Measurements from ENCODE around the gene IL1F10.

IL1F10 gene

GRCh38 chr2:113039158-113039557, 28.6 kb upstream of the IL1F10 start:
- TF ChIP-seq SPI1 (IDR thresholded peaks at IDR 0.05; ENCODE audit: borderline replicate concordance, low read depth) (no peak), REST (IDR thresholded peaks at IDR 0.05; ENCODE audit: insufficient replicate concordance, low read depth) (no peak), GABPA (IDR thresholded peaks at IDR 0.05; ENCODE audit: low read depth) (no peak), POLR2AphosphoS5 (IDR thresholded peaks at IDR 0.05; ENCODE audit: low read depth) (no peak)
- TF ChIP-seq, protein P1, sequence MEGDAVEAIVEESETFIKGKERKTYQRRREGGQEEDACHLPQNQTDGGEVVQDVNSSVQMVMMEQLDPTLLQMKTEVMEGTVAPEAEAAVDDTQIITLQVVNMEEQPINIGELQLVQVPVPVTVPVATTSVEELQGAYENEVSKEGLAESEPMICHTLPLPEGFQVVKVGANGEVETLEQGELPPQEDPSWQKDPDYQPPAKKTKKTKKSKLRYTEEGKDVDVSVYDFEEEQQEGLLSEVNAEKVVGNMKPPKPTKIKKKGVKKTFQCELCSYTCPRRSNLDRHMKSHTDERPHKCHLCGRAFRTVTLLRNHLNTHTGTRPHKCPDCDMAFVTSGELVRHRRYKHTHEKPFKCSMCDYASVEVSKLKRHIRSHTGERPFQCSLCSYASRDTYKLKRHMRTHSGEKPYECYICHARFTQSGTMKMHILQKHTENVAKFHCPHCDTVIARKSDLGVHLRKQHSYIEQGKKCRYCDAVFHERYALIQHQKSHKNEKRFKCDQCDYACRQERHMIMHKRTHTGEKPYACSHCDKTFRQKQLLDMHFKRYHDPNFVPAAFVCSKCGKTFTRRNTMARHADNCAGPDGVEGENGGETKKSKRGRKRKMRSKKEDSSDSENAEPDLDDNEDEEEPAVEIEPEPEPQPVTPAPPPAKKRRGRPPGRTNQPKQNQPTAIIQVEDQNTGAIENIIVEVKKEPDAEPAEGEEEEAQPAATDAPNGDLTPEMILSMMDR (IDR thresholded peaks at IDR 0.05; ENCODE audit: insufficient read depth, low read length): no peak
- H3K4me3 ChIP-seq (replicated peaks; ENCODE audit: insufficient read depth, low read length): no peak overlapping the region
- no peak for DNase-seq (ENCODE audit: low read depth in 1 of 2, low spot score in 1 of 2)
- no peak overlapping the region for H3K27ac ChIP-seq (replicated peaks)
- no peaks in the 10 kb centered on the region for H3K27me3 ChIP-seq (ENCODE audit: insufficient read depth, poor library complexity, severe bottlenecking)

DNA sequence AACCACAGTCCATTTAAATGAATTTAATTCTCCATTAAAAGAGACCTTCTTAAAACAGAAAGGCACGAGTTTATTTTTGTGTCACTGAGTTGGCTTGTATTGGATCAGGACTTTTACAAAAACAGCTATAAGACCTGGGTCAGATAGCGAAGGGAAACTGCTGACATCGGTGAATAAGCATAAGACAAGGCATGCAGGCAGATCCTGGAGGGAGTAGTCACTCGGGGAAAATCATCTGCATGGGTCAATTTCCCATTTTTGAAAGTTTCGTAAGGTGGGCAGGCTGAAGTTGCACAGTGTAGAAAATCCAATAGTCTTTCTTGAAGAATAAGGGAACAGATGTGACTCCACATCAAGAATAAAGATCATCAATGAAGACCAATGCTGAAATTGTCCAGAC, 28.1 kb upstream of the IL1F10 start:
- H3K27ac ChIP-seq (replicated peaks): no peak overlapping the region
- H3K27me3 ChIP-seq (ENCODE audit: insufficient read depth, poor library complexity, severe bottlenecking): no peaks in the 10 kb centered on the region
- H3K4me3 ChIP-seq (replicated peaks; ENCODE audit: insufficient read depth, low read length): no peak overlapping the region
- DNase-seq (ENCODE audit: low read depth in 1 of 2, low spot score in 1 of 2): no peak
- TF ChIP-seq SPI1 (IDR thresholded peaks at IDR 0.05; ENCODE audit: borderline replicate concordance, low read depth) (no peak), REST (IDR thresholded peaks at IDR 0.05; ENCODE audit: insufficient replicate concordance, low read depth) (no peak), GABPA (IDR thresholded peaks at IDR 0.05; ENCODE audit: low read depth) (no peak), POLR2AphosphoS5 (IDR thresholded peaks at IDR 0.05; ENCODE audit: low read depth) (no peak)
- TF ChIP-seq, protein P1 (IDR thresholded peaks at IDR 0.05; ENCODE audit: insufficient read depth, low read length): no peak

DNA sequence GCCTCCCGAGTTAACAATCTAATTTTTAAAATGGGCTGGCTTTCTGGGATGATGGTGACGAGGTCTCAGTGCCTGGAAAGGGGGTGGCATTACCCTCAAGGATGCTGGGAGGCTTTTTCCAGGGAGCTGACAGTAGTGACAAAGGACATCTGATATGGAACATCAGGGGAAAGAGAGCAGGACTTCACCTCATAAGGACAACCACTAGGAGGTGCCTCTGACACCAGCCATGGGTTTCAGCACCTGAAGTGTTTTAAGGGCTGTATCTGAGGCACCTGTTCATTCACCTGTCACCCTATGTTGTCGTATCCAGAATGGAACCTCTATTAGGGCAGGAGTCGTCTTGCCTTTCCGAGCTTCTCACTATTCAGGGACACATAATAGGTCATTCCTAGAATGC, 25.9 kb upstream of the IL1F10 start:
- Histone ChIP-seq H3K27ac (replicated peaks) (no peak overlapping the region), H3K4me3 (replicated peaks; ENCODE audit: insufficient read depth, low read length) (no peak overlapping the region), H3K27me3 (ENCODE audit: insufficient read depth, poor library complexity, severe bottlenecking) (no peaks in the 10 kb centered on the region)
- no peak for DNase-seq (ENCODE audit: low read depth in 1 of 2, low spot score in 1 of 2)
- TF ChIP-seq, protein P1 (IDR thresholded peaks at IDR 0.05; ENCODE audit: insufficient read depth, low read length): no peak
- TF ChIP-seq SPI1 (IDR thresholded peaks at IDR 0.05; ENCODE audit: borderline replicate concordance, low read depth) (no peak), REST (IDR thresholded peaks at IDR 0.05; ENCODE audit: insufficient replicate concordance, low read depth) (no peak), GABPA (IDR thresholded peaks at IDR 0.05; ENCODE audit: low read depth) (no peak), POLR2AphosphoS5 (IDR thresholded peaks at IDR 0.05; ENCODE audit: low read depth) (no peak)

Data from HL-60 (cell line).